CD4-positive, alpha-beta memory T cell (primary cell): ENCODE results near the gene LSS. TPM values are rescaled to one million over a fixed set of nuclear protein-coding genes. Genes with fewer than 3 reads are reported as not detected.
"Not testable (repeated sequence)": the region's sequence is repeated elsewhere in the genome, so short reads cannot be mapped to it uniquely, and the experiment has no call there.

ENCODE experiments used
- CTCF ChIA-PET: fragments of 350-600 bp; sonication (Branson Sonifier 250); formaldehyde crosslinking; loops from one replicate; lab custom pipeline; 2021; ENCODE audit warnings: inconsistent platforms; ENCODE audit not compliant: partially characterized antibody; lab: Charles Lee
- POLR2A ChIA-PET: fragments of 350-600 bp; sonication (Branson Sonifier 250); formaldehyde crosslinking; loops from one replicate; lab custom pipeline; 2021; ENCODE audit not compliant: partially characterized antibody; lab: Charles Lee
- DNase-seq, 5 donors: peaks; one replicate each; pipeline versions ENCODE4 v3.0.0 to v3.0.0-alpha.2; 2020 to 2022; ENCODE audit warnings: mixed read lengths in 1 of 5
- H3K27ac ChIP-seq: one replicate; pipeline ENCODE4 v1.7.0; 2013; ENCODE audit warnings: low read depth, low read length
- H3K27me3 ChIP-seq: 2 replicates; pipeline ENCODE4 v1.7.0; 2013; ENCODE audit warnings: mild to moderate bottlenecking, low read length, moderate library complexity; ENCODE audit not compliant: insufficient read depth
- H3K36me3 ChIP-seq: 2 replicates; pipeline ENCODE4 v1.7.0; 2013; ENCODE audit warnings: mild to moderate bottlenecking, low read length, moderate library complexity; ENCODE audit not compliant: insufficient read depth
- H3K4me1 ChIP-seq: 2 replicates; pipeline ENCODE4 v1.7.0; 2013; ENCODE audit warnings: mild to moderate bottlenecking, low read length, moderate library complexity; ENCODE audit not compliant: insufficient read depth
- H3K4me3 ChIP-seq, 2 donors: one replicate each; pipeline ENCODE4 v1.7.0; 2013; ENCODE audit warnings: low read length in 2 of 2, mild to moderate bottlenecking in 1 of 2
- H3K9me3 ChIP-seq, 2 donors: one replicate each; pipeline ENCODE4 v1.7.0; 2013; ENCODE audit warnings: low read length in 2 of 2, control low read depth in 1 of 2; ENCODE audit not compliant: control insufficient read depth in 1 of 2
- H3K27ac Mint-ChIP-seq, 7 donors: one replicate each; pipeline ENCODE4 v1.8.0; 2020 to 2021; ENCODE audit warnings: mixed read lengths in 7 of 7, mild to moderate bottlenecking in 6 of 7, inconsistent platforms in 3 of 7, moderate library complexity in 3 of 7
- H3K27me3 Mint-ChIP-seq, 2 donors: one replicate each; pipeline ENCODE4 v1.8.0; 2020 to 2021; ENCODE audit warnings: mixed read lengths in 2 of 2
- H3K36me3 Mint-ChIP-seq, 2 donors: one replicate each; pipeline ENCODE4 v1.8.0; 2020 to 2021; ENCODE audit warnings: mixed read lengths in 2 of 2, inconsistent platforms in 1 of 2, mild to moderate bottlenecking in 1 of 2
- H3K4me1 Mint-ChIP-seq, 4 donors: one replicate each; pipeline ENCODE4 v1.8.0; 2020 to 2021; ENCODE audit warnings: mixed read lengths in 4 of 4, mild to moderate bottlenecking in 1 of 4
- H3K4me3 Mint-ChIP-seq, 8 donors: one replicate each; pipeline ENCODE4 v1.8.0; 2020 to 2021; ENCODE audit warnings: mixed read lengths in 8 of 8, mild to moderate bottlenecking in 7 of 8, moderate library complexity in 6 of 8, inconsistent platforms in 3 of 8
- H3K9me3 Mint-ChIP-seq, 8 donors: one replicate each; pipeline ENCODE4 v1.8.0; 2020 to 2021; ENCODE audit warnings: mixed read lengths in 8 of 8, mild to moderate bottlenecking in 5 of 8, inconsistent platforms in 3 of 8, moderate library complexity in 1 of 8
- intact Hi-C: fragments of 100-400 bp; cut with micrococcal nuclease; formaldehyde crosslinking; loops from one replicate; pipeline ENCODE4 v1.15.1; 2023
- polyA plus RNA-seq, 2 donors: library from polyadenylated mRNA; unstranded; fragments of 300-500 nt; fragmentation: Illumina TruSeq; gene quantifications; one replicate each; pipeline ENCODE4 v1.2.3, GENCODE V29; 2021
- total RNA-seq, 2 experiments: library from RNA; stranded (reverse); gene quantifications; one replicate each; pipeline ENCODE4 v1.2.3, GENCODE V29; 2021

LSS gene
- total and polyA plus RNA-seq, 4 experiments from 2014 or later: 15.3 to 54.5 (median 35.1) TPM

DNA sequence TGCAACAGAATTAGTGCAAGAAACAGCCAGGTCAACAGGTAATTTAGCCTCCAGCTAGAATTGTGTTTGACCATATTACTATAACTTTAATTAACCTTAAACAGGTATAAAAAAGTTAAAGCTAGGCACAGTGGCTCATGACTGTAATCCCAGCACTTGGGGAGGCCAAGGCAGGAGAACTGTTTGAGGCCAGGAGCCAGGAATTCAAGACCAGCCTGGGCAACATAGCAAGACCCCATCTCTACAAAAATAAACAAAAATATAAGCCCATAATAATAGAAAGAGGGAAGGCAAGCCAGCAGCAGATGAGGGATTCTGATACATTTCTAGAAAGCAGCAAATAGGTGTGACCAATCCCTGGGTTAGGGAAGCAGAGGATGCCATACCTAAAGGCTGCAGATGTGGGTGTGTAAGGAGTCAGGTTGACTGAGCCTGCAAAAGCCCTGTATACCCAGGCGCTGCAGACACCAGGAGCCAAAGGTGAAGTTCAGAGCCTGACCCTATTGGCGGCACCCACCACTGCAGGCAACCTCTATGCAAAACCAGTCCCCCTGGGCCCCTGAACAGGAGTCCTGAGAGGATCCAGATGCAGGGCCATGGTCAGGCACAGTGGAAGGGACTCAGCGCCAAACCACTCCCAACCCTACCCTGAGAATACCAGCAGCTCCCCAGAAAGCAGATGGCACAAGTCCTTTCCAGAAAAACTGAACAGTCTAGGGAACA is 19.3 kb upstream of the LSS start:
- ChIA-PET CTCF (interaction anchor here (0.7 kb wide), 1 partner anchor 38 kb away, joined by 3 read pairs; the partner anchor contains the start of gene YBEY), POLR2A (no interaction called here)
- H3K27me3 Mint-ChIP-seq: no peaks in the 10 kb centered on the region
- peaks cover 37% of the 10 kb centered on the region for H3K36me3 ChIP-seq
- intact Hi-C loops: no loop called here
- peaks cover 11 to 18% (median 13%) of the 10 kb centered on the region in 4 donors for H3K4me1 Mint-ChIP-seq
- H3K4me1 ChIP-seq: peaks cover 14% of the 10 kb centered on the region
- peak overlapping the region; percentile 11 for H3K27ac ChIP-seq
- no peaks in the 10 kb centered on the region for H3K27me3 ChIP-seq
- H3K27ac Mint-ChIP-seq: peak overlapping the region in 1 of 7 donors; percentile 20
- H3K9me3 ChIP-seq: no peaks in the 10 kb centered on the region
- H3K4me3 Mint-ChIP-seq: no peak overlapping the region
- no peak for DNase-seq
- no peak overlapping the region for H3K4me3 ChIP-seq
- H3K9me3 Mint-ChIP-seq: peaks cover 0 to 2% (median 0%) of the 10 kb centered on the region in 8 donors
- H3K36me3 Mint-ChIP-seq: peaks cover 51 to 78% of the 10 kb centered on the region in 2 donors

DNA sequence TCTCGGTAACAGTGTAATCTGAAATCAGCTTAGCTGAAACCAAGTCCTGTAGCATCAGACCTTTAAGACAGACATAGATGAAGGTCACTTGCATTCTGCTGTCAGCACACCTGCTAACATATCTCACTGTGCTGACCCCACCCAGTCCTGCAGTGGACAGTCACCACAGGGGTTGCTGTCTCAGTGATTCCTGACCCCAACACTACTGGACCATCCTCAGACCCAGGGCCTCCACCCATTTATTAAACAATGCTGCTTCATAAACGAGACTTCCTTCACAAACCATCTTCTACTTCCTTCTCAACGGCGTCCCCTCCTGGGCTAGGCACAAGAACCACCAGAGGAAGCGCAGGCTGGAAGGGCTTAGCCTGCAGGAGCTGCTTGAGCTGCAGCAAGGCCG is 17.8 kb upstream of the LSS start:
- CTCF ChIA-PET: no interaction called here
- no peak overlapping the region for H3K4me3 Mint-ChIP-seq
- H3K36me3 Mint-ChIP-seq: peaks cover 56 to 80% of the 10 kb centered on the region in 2 donors
- intact Hi-C loops: no loop called here
- peaks cover 11 to 18% (median 13%) of the 10 kb centered on the region in 4 donors for H3K4me1 Mint-ChIP-seq
- peak overlapping the region in 3 of 7 donors; percentile 19 to 46 (median 29) for H3K27ac Mint-ChIP-seq
- POLR2A ChIA-PET: no interaction called here
- peaks cover 0 to 2% (median 0%) of the 10 kb centered on the region in 8 donors for H3K9me3 Mint-ChIP-seq
- DNase-seq: no peak
- H3K36me3 ChIP-seq: peaks cover 52% of the 10 kb centered on the region
- no peaks in the 10 kb centered on the region for H3K27me3 Mint-ChIP-seq
- no peaks in the 10 kb centered on the region for H3K9me3 ChIP-seq
- H3K4me1 ChIP-seq: peaks cover 14% of the 10 kb centered on the region
- H3K4me3 ChIP-seq: no peak overlapping the region
- H3K27me3 ChIP-seq: no peaks in the 10 kb centered on the region
- no peak overlapping the region for H3K27ac ChIP-seq

DNA sequence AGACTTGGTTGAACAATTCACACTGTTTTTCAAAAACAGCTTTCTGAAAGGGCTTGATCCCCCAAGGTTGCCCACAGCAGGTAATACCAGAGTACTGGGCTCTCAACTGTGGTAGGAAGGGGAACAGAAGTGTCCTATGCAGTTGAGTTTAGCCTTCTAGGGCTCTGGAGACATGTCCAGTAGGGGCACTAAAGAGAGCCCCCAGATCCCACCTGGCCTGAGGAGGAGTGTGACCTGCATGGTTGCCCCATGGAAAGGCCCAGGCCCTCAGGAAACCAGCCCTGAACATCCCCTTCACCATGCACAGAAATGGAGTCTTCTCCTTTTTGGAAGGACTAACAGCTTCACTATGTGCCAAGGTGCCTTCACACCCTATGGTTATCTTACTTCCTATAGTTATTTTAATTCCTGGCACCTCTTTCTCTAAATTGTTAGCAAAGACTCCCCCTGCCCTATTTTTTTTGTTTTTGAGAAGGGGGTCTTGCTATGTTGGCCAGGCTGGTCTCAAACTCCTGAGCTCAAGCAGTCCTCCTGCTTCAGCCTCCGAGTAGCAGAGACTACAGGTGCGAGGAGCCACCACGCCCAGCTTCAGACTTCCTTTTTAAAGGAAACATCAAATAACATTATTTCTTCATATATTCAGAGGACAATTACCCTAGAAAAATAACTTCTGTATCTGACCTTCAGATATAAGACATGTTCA is 16.8 kb upstream of the LSS start:
- intact Hi-C loops: no loop called here
- H3K4me1 ChIP-seq: peaks cover 5% of the 10 kb centered on the region
- ChIA-PET CTCF (no interaction called here), POLR2A (no interaction called here)
- H3K27ac ChIP-seq: no peak overlapping the region
- DNase-seq: no peak
- H3K4me3 ChIP-seq: no peak overlapping the region
- peaks cover 4 to 11% (median 7%) of the 10 kb centered on the region in 4 donors for H3K4me1 Mint-ChIP-seq
- no peaks in the 10 kb centered on the region for H3K9me3 ChIP-seq
- H3K36me3 ChIP-seq: peaks cover 61% of the 10 kb centered on the region
- peaks cover 54 to 81% of the 10 kb centered on the region in 2 donors for H3K36me3 Mint-ChIP-seq
- H3K27me3 ChIP-seq: no peaks in the 10 kb centered on the region
- H3K4me3 Mint-ChIP-seq: no peak overlapping the region
- no peaks in the 10 kb centered on the region for H3K27me3 Mint-ChIP-seq
- peaks cover 0 to 2% (median 0%) of the 10 kb centered on the region in 8 donors for H3K9me3 Mint-ChIP-seq
- peak overlapping the region in 2 of 7 donors; percentile 23 to 46 for H3K27ac Mint-ChIP-seq

DNA sequence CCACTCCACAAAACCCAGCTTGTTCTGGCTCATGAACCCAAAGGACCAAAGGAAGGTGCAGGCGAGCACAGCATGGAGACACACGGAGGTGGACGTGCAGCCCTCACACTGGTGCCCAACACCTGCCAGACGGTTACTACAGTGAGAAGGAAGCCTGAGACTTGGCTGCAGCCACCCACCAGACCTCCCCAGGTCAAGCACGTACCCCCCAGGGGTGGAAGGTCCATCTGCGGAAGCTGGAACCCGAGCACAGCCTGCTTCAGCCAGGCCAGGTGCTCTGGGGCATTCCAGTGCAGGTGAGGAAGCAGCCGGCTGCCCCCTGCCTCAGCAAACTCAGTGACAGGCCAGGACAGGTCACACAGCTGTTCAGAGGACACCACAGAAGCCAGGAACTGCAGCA is 16.0 kb upstream of the LSS start:
- ChIA-PET POLR2A (interaction anchor here (1.2 kb wide), 1 partner anchor 101 kb away, joined by 4 read pairs; no protein-coding TSS in a partner anchor), CTCF (no interaction called here)
- no peaks in the 10 kb centered on the region for H3K9me3 ChIP-seq
- Mint-ChIP-seq H3K27ac (peak overlapping the region in 1 of 7 donors; percentile 54), H3K27me3 (no peaks in the 10 kb centered on the region), H3K36me3 (peaks cover 54 to 81% of the 10 kb centered on the region in 2 donors), H3K9me3 (peaks cover 0 to 2% (median 0%) of the 10 kb centered on the region in 8 donors), H3K4me3 (no peak overlapping the region), H3K4me1 (peaks cover 0 to 5% (median 2%) of the 10 kb centered on the region in 4 donors)
- H3K27me3 ChIP-seq: no peaks in the 10 kb centered on the region
- no peak for DNase-seq
- no peaks in the 10 kb centered on the region for H3K4me1 ChIP-seq
- no peak overlapping the region for H3K27ac ChIP-seq
- no peak overlapping the region for H3K4me3 ChIP-seq
- intact Hi-C loops: no loop called here
- H3K36me3 ChIP-seq: peaks cover 69% of the 10 kb centered on the region

DNA sequence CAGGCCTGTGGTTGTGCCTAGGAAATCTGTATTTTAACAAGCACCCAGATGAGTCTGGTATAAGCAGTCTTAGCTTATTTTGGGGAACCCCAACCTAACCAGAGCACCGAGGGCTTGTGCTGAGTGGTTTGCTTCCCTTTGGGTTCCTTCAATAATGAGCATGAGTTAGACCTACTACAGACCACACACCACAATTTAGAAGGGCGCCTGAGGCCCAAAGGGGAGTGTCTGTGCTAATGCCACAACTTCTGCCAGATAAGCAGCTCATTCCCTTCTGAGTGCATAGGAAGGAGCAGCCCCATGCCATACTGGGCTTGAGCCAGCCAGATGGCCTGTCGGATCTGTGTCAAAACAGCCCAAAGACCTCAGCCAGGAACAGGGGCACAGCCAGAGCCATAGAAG is 15.4 kb upstream of the LSS start:
- intact Hi-C loops: no loop called here
- ChIA-PET POLR2A (interaction anchor here (1.2 kb wide), 1 partner anchor 100 kb away, joined by 4 read pairs; no protein-coding TSS in a partner anchor), CTCF (no interaction called here)
- Histone ChIP-seq H3K9me3 (no peaks in the 10 kb centered on the region), H3K4me1 (no peaks in the 10 kb centered on the region), H3K27me3 (no peaks in the 10 kb centered on the region), H3K36me3 (peaks cover 75% of the 10 kb centered on the region), H3K27ac (no peak overlapping the region), H3K4me3 (no peak overlapping the region)
- H3K27me3 Mint-ChIP-seq: no peaks in the 10 kb centered on the region
- H3K4me3 Mint-ChIP-seq: no peak overlapping the region
- H3K36me3 Mint-ChIP-seq: peaks cover 58 to 82% of the 10 kb centered on the region in 2 donors
- peaks cover 0 to 5% (median 2%) of the 10 kb centered on the region in 4 donors for H3K4me1 Mint-ChIP-seq
- peak overlapping the region in 1 of 7 donors; percentile 46 for H3K27ac Mint-ChIP-seq
- no peak for DNase-seq
- H3K9me3 Mint-ChIP-seq: peaks cover 0 to 2% (median 0%) of the 10 kb centered on the region in 8 donors

DNA sequence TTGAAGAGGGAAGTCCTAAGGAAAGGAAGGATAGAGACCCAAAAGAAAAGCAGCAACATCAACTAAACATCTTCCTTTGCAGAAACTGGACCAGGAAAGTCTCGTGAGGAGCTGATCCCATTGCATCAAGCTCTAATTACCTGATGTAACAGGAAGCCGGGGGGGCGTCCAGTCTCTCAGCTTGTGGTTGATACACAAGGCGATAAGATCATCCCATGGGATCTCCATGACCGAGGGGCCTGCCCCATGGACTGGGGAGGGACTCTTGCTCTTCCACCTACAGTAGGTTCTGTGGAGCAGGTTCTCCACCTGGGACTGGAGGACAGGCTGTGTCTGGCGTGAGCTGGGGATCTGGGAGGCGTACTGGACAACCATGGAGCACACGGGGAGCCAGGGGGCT is 14.8 kb upstream of the LSS start:
- Mint-ChIP-seq H3K27ac (peak overlapping the region in 4 of 7 donors; percentile 42 to 83 (median 64)), H3K27me3 (no peaks in the 10 kb centered on the region), H3K36me3 (peaks cover 56 to 80% of the 10 kb centered on the region in 2 donors), H3K4me3 (no peak overlapping the region), H3K9me3 (no peaks in the 10 kb centered on the region), H3K4me1 (peaks cover 0 to 4% (median 3%) of the 10 kb centered on the region in 4 donors)
- H3K27me3 ChIP-seq: no peaks in the 10 kb centered on the region
- intact Hi-C loops: no loop called here
- H3K9me3 ChIP-seq: no peaks in the 10 kb centered on the region
- no peak for DNase-seq
- CTCF ChIA-PET: interaction anchor here (1.0 kb wide), 1 partner anchor 100 kb away, joined by 3 read pairs; no protein-coding TSS in a partner anchor
- H3K4me1 ChIP-seq: no peaks in the 10 kb centered on the region
- H3K4me3 ChIP-seq: no peak overlapping the region
- POLR2A ChIA-PET: no interaction called here
- peaks cover 80% of the 10 kb centered on the region for H3K36me3 ChIP-seq
- no peak overlapping the region for H3K27ac ChIP-seq

DNA sequence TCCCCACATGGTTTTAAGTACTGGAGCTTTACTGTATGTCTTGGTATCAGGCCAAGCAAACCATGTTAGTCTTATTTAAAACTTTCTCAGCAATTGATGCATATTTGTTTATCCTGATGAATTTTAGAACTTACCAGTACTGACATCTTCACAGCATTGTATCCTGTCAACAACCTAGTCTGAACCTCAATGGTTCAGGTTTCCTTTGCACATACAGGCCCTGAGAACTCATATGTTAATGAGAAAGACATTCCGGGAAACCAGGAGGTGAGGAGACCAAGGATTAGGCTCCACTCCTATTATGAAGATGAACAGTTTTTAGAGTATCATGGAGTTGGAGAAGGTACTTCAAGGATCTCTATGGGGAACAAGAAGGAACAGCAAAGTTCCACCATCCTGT is 13.0 kb upstream of the LSS start:
- H3K36me3 ChIP-seq: peaks cover 79% of the 10 kb centered on the region
- CTCF ChIA-PET, H3K27ac ChIP-seq, H3K27me3 ChIP-seq, H3K27me3 Mint-ChIP-seq, POLR2A ChIA-PET, H3K4me3 ChIP-seq, intact Hi-C loops, H3K9me3 ChIP-seq, H3K9me3 Mint-ChIP-seq, H3K4me1 ChIP-seq, H3K4me1 Mint-ChIP-seq, H3K4me3 Mint-ChIP-seq, DNase-seq: not testable (repeated sequence)
- Mint-ChIP-seq H3K27ac (peak overlapping the region in 2 of 7 donors; percentile 47 to 62), H3K36me3 (peaks cover 49 to 74% of the 10 kb centered on the region in 2 donors)
